Testis (tissue), 3 donors: ENCODE results near the gene KCNG2. TPM values are rescaled to one million over a fixed set of nuclear protein-coding genes. Genes with fewer than 3 reads are reported as not detected.

Experiments used
- DNase-seq: peaks from one replicate; pipeline ENCODE4 v3.0.0-alpha.2; 2019
- H3K27ac ChIP-seq, 2 donors: fragments of 200-600 bp; sonication (generic); one replicate each; pipeline ENCODE4 v1.5.1; 2019
- H3K27me3 ChIP-seq: fragments of 200-600 bp; sonication (generic); one replicate; pipeline ENCODE4 v1.5.1; 2019
- H3K36me3 ChIP-seq: fragments of 200-600 bp; sonication (generic); one replicate; pipeline ENCODE4 v1.5.1; 2017; ENCODE audit warnings: low read depth; ENCODE audit errors: missing control alignments
- H3K4me1 ChIP-seq: fragments of 200-600 bp; sonication (generic); one replicate; pipeline ENCODE4 v1.5.1; 2019
- H3K4me3 ChIP-seq, 2 donors: fragments of 200-600 bp; sonication (generic); one replicate each; pipeline ENCODE4 v1.5.1; 2017 to 2019
- H3K9me3 ChIP-seq: fragments of 200-600 bp; sonication (generic); one replicate; pipeline ENCODE4 v1.5.1; 2017
- POLR2A ChIP-seq: fragments of 450-650 bp; IDR thresholded peaks from one replicate; pipeline ENCODE4 v1.6.1; 2017; ENCODE audit warnings: antibody characterized with exemption, mild to moderate bottlenecking, moderate library complexity
- WGBS, 2 donors: methylation state at CpG; one replicate each; pipeline ENCODE4 v1.1.5; 2018; 5-methylcytosine and 5-hydroxymethylcytosine counted together
- intact Hi-C: fragments of 100-400 bp; cut with DNase I; formaldehyde crosslinking; loops from one replicate; pipeline ENCODE4 v1.15.1; 2023; ENCODE audit warnings: low total_unique reads
- polyA plus RNA-seq: library from polyadenylated mRNA; stranded (reverse); fragments of 350-450 nt; fragmentation: Illumina TruSeq; extraction: RNeasy Lipid Tissue Mini Kit (QIAGEN cat#74804); gene quantifications from one replicate; pipeline ENCODE4 v1.2.3, GENCODE V29; 2014; ENCODE audit warnings: low read depth, low replicate concordance; ENCODE audit not compliant: insufficient read depth
- total RNA-seq, 2 donors: library from RNA; depleted of rRNA; stranded (reverse); fragments of >200 nt; gene quantifications; one replicate each; pipeline ENCODE4 v1.2.3, GENCODE V29; 2016
- TF ChIP-seq, protein P1 (sequence below), 3 experiments: fragments of 450-650 bp in 2 of 3; fragments of 200-600 bp in 1 of 3; sonication (generic) in 1 of 3; IDR thresholded peaks; one replicate each; pipeline ENCODE4 v1.5.1; 2016 to 2019; ENCODE audit warnings: antibody characterized with exemption in 3 of 3, mild to moderate bottlenecking in 2 of 3, moderate library complexity in 1 of 3

KCNG2 gene
- total and polyA plus RNA-seq, 3 donors from 2014 or later, result 0.50 to 7.6 (median 7.2) TPM

- Histone ChIP-seq H3K36me3 (no peaks in the 10 kb centered on the region), H3K9me3 (no peaks in the 10 kb centered on the region), H3K27ac (no peak overlapping the region), H3K4me1 (no peaks in the 10 kb centered on the region), H3K4me3 (no peak overlapping the region), H3K27me3 (no peaks in the 10 kb centered on the region)
- TF ChIP-seq, protein P1, sequence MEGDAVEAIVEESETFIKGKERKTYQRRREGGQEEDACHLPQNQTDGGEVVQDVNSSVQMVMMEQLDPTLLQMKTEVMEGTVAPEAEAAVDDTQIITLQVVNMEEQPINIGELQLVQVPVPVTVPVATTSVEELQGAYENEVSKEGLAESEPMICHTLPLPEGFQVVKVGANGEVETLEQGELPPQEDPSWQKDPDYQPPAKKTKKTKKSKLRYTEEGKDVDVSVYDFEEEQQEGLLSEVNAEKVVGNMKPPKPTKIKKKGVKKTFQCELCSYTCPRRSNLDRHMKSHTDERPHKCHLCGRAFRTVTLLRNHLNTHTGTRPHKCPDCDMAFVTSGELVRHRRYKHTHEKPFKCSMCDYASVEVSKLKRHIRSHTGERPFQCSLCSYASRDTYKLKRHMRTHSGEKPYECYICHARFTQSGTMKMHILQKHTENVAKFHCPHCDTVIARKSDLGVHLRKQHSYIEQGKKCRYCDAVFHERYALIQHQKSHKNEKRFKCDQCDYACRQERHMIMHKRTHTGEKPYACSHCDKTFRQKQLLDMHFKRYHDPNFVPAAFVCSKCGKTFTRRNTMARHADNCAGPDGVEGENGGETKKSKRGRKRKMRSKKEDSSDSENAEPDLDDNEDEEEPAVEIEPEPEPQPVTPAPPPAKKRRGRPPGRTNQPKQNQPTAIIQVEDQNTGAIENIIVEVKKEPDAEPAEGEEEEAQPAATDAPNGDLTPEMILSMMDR (IDR thresholded peaks at IDR 0.05), result no peak
- TF ChIP-seq POLR2A, result no peak
- 94 to 97% methylated on average over 21 to 27 of the region's 27 CpGs for WGBS, 2 donors
- DNase-seq, result no peak
- intact Hi-C loops, result no loop called here
These were observed 42.8 kb upstream of the KCNG2 start for GRCh38 chr18:79754831-79755351.

- intact Hi-C loops, result no loop called here
- Histone ChIP-seq H3K4me3 (no peak overlapping the region), H3K36me3 (no peaks in the 10 kb centered on the region), H3K27me3 (no peaks in the 10 kb centered on the region), H3K9me3 (no peaks in the 10 kb centered on the region), H3K4me1 (no peaks in the 10 kb centered on the region), H3K27ac (no peak overlapping the region)
- TF ChIP-seq, protein P1 (IDR thresholded peaks at IDR 0.05), result no peak
- TF ChIP-seq POLR2A, result no peak
- no peak for DNase-seq
- WGBS, 2 donors, result 93 to 95% methylated on average over 23 to 31 of the region's 31 CpGs
These were observed 42.1 kb upstream of the KCNG2 start for GRCh38 chr18:79755496-79756142.

GRCh38 chr18:79756143-79756500 lies 41.6 kb upstream of the KCNG2 start:
- DNase-seq, result no peak
- WGBS, 2 donors, result 96 to 100% methylated on average over 5 to 10 of the region's 10 CpGs
- H3K36me3 ChIP-seq, result no peaks in the 10 kb centered on the region

GRCh38 chr18:79756826-79757225 lies 40.9 kb upstream of the KCNG2 start:
- TF ChIP-seq, protein P1 (IDR thresholded peaks at IDR 0.05), result no peak
- TF ChIP-seq POLR2A, result no peak
- Histone ChIP-seq H3K9me3 (no peaks in the 10 kb centered on the region), H3K4me1 (no peaks in the 10 kb centered on the region), H3K27me3 (no peaks in the 10 kb centered on the region), H3K27ac (no peak overlapping the region), H3K4me3 (no peak overlapping the region), H3K36me3 (no peaks in the 10 kb centered on the region)
- DNase-seq, result peak; percentile 11
- intact Hi-C loops, result no loop called here
- 94% methylated on average over 11 of the region's 11 CpGs for WGBS, 2 donors

More at GRCh38 chr18:79756143-79756500, 41.6 kb upstream of the KCNG2 start:
- Histone ChIP-seq H3K4me1 (no peaks in the 10 kb centered on the region), H3K27ac (no peak overlapping the region), H3K27me3 (no peaks in the 10 kb centered on the region), H3K9me3 (no peaks in the 10 kb centered on the region), H3K4me3 (no peak overlapping the region)
- TF ChIP-seq, protein P1 (IDR thresholded peaks at IDR 0.05), result no peak
- no peak for TF ChIP-seq POLR2A
- intact Hi-C loops, result no loop called here

- no peak for DNase-seq
- Histone ChIP-seq H3K4me1 (no peaks in the 10 kb centered on the region), H3K9me3 (no peaks in the 10 kb centered on the region), H3K27ac (no peak overlapping the region), H3K36me3 (no peaks in the 10 kb centered on the region), H3K27me3 (no peaks in the 10 kb centered on the region), H3K4me3 (no peak overlapping the region)
- TF ChIP-seq POLR2A, result no peak
- TF ChIP-seq, protein P1 (IDR thresholded peaks at IDR 0.05), result no peak
- intact Hi-C loops, result no loop called here
- WGBS, 2 donors, result 13 to 32% methylated on average over 1 of the region's 1 CpG
These were observed 37.4 kb upstream of the KCNG2 start for GRCh38 chr18:79760348-79760747.
